Panc1 (cell line): ENCODE data around the gene HSD17B14. TPM values are rescaled to one million over a fixed set of nuclear protein-coding genes. Genes with fewer than 3 reads are reported as not detected.

ENCODE experiments used
- ATAC-seq: fragments of 200-7000 bp; cut with Tn5 transposase; 2 replicates; pipeline ENCODE4 v1.9.1; 2020; ENCODE audit warnings: mild to moderate bottlenecking, moderate library complexity
- BruUV-seq: library from RNA; stranded (reverse); fragments of 400-500 nt; replicated peaks from 2 replicates; lab custom pipeline; 2021; lab: Mats Ljungman, UMichigan
- CTCF ChIA-PET: fragments of 300-600 bp; sonication (Branson Sonifier 250); formaldehyde crosslinking; loops from one replicate; lab custom pipeline; 2022; ENCODE audit warnings: antibody characterized with exemption; lab: Charles Lee
- POLR2A ChIA-PET: fragments of 300-600 bp; sonication (Branson Sonifier 250); formaldehyde crosslinking; loops from one replicate; lab custom pipeline; 2022; ENCODE audit warnings: antibody characterized with exemption; lab: Charles Lee
- DNase-seq: peaks from one replicate; pipeline ENCODE4 v3.0.0-alpha.2; 2010; ENCODE audit warnings: low read depth, low spot score
- H3K27ac ChIP-seq: 2 replicates; pipeline ENCODE4 v1.5.1; 2011; ENCODE audit warnings: mild to moderate bottlenecking, low read length, inconsistent platforms
- H3K27me3 ChIP-seq: fragments of 200-500 bp; sonication (Bioruptor generic); 2 replicates; pipeline ENCODE4 v1.6.0; 2014; ENCODE audit warnings: low read length, inconsistent platforms; ENCODE audit not compliant: control insufficient read depth, insufficient read depth
- H3K36me3 ChIP-seq: fragments of 200-500 bp; sonication (Bioruptor generic); 2 replicates; pipeline ENCODE4 v1.5.1; 2014; ENCODE audit warnings: inconsistent platforms, mild to moderate bottlenecking, low read length, moderate library complexity; ENCODE audit not compliant: control insufficient read depth, insufficient read depth
- H3K4me1 ChIP-seq: 2 replicates; pipeline ENCODE4 v1.5.1; 2011; ENCODE audit warnings: inconsistent platforms, mild to moderate bottlenecking, low read length, moderate library complexity; ENCODE audit not compliant: control insufficient read depth, insufficient read depth
- H3K4me3 ChIP-seq, 2 experiments: 2 replicates each; pipeline ENCODE4 v1.5.1; 2011 to 2012; ENCODE audit warnings: low read depth in 2 of 2, low read length in 2 of 2, mild to moderate bottlenecking in 2 of 2, inconsistent platforms in 1 of 2, moderate library complexity in 1 of 2
- H3K9me3 ChIP-seq: fragments of 200-500 bp; sonication (Bioruptor generic); 2 replicates; pipeline ENCODE4 v1.5.1; 2014; ENCODE audit warnings: low read depth, mild to moderate bottlenecking, inconsistent platforms, low read length, moderate library complexity; ENCODE audit not compliant: control insufficient read depth, insufficient read depth
- POLR2AphosphoS5 ChIP-seq: IDR thresholded peaks from 2 replicates; pipeline ENCODE4 v1.6.1; 2012; ENCODE audit warnings: mild to moderate bottlenecking, low read depth, low read length, moderate library complexity
- SIN3A ChIP-seq: IDR thresholded peaks from 2 replicates; pipeline ENCODE4 v1.6.1; 2012; ENCODE audit warnings: low read depth, mild to moderate bottlenecking, low read length, moderate library complexity, borderline replicate concordance; ENCODE audit not compliant: insufficient read depth
- TCF7L2 ChIP-seq: IDR thresholded peaks from 2 replicates; pipeline ENCODE4 v1.6.1; 2011; ENCODE audit warnings: mild to moderate bottlenecking, low read depth, low read length, inconsistent platforms
- in situ Hi-C: cut with HindIII; loops from 2 replicates; pipeline ENCODE4 v1.10.0; 2016; ENCODE audit warnings: low sequenced_read_pairs, low pct_unique_long_range_greater_than_20kb
- intact Hi-C: fragments of 100-400 bp; cut with micrococcal nuclease; formaldehyde crosslinking; loops from one replicate; pipeline ENCODE4 v1.10.0; 2022; ENCODE audit not compliant: unreplicated experiment
- total RNA-seq: library from RNA; stranded (reverse); gene quantifications from one replicate; pipeline ENCODE4 v1.2.1, GENCODE V29; 2021; ENCODE audit not compliant: unreplicated experiment
- TF ChIP-seq, protein P1 (sequence below): fragments of 450-650 bp; IDR thresholded peaks from 2 replicates; pipeline ENCODE4 v1.5.1; 2017; ENCODE audit warnings: mild to moderate bottlenecking
- TF ChIP-seq, protein P2 (sequence below), 2 experiments: IDR thresholded peaks; 2 replicates each; pipeline ENCODE4 v1.6.1; 2011 to 2012; ENCODE audit warnings: low read depth in 2 of 2, control low read depth in 1 of 2, low read length in 1 of 2, mild to moderate bottlenecking in 1 of 2, moderate library complexity in 1 of 2; ENCODE audit not compliant: insufficient read depth in 1 of 2

HSD17B14 gene
- total RNA-seq, 1 experiment from 2014 or later, result 20.8 TPM

DNA sequence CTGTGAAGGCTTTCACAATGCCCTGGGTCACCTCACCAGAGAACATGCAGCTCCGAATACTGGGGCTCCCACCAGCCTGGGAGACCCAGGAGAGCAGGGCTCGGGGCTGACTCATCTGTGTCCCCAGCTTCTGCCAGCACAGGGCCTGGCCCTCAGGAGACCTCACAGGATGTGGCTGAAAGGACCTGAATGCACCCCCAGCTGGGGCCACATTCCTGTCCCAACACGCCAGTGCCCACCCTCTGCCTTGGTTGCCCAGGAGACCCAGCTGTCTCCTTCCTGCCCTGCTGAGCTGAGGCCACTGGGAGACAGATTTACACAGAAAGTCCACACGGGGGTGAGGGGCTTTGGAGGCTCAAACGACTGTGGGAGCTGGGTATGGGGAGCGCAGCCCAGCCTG is 37.4 kb downstream of the HSD17B14 start:
- no peaks in the 10 kb centered on the region for H3K36me3 ChIP-seq
- TF ChIP-seq SIN3A, result no peak
- TF ChIP-seq TCF7L2, result no peak
- TF ChIP-seq, protein P1, sequence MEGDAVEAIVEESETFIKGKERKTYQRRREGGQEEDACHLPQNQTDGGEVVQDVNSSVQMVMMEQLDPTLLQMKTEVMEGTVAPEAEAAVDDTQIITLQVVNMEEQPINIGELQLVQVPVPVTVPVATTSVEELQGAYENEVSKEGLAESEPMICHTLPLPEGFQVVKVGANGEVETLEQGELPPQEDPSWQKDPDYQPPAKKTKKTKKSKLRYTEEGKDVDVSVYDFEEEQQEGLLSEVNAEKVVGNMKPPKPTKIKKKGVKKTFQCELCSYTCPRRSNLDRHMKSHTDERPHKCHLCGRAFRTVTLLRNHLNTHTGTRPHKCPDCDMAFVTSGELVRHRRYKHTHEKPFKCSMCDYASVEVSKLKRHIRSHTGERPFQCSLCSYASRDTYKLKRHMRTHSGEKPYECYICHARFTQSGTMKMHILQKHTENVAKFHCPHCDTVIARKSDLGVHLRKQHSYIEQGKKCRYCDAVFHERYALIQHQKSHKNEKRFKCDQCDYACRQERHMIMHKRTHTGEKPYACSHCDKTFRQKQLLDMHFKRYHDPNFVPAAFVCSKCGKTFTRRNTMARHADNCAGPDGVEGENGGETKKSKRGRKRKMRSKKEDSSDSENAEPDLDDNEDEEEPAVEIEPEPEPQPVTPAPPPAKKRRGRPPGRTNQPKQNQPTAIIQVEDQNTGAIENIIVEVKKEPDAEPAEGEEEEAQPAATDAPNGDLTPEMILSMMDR, result no peak
- TF ChIP-seq POLR2AphosphoS5, result no peak
- in situ Hi-C loops (no loop called here), intact Hi-C loops (no loop called here)
- no peaks in the 10 kb centered on the region for H3K9me3 ChIP-seq
- DNase-seq (no peak), ATAC-seq (no peak)
- no peaks in the 10 kb centered on the region for H3K4me1 ChIP-seq
- H3K4me3 ChIP-seq, result no peak overlapping the region
- CTCF ChIA-PET, result no interaction called here
- H3K27me3 ChIP-seq, result no peaks in the 10 kb centered on the region
- BruUV-seq, result no TSS peak
- POLR2A ChIA-PET, result no interaction called here
- no peak overlapping the region for H3K27ac ChIP-seq

DNA sequence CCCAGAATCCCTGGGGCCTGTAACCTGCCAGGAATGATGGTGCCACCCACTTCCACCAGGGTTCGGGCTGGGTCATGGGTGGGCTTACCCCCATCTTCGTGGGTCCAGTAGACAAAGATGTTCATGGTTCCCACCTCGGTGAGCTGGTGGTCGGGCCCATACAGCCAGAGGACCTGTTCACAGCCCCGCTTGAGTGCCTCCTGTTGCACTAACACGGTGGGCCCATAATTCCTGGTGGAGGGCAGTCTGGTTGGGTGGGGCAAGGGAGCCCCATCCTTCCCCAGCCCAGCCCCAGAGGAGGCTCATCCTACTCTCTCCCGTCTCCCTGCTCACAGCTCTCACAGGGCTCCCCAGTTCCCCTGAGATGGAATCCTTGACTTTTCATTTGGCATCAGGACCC is 39.2 kb downstream of the HSD17B14 start:
- no peak overlapping the region for H3K27ac ChIP-seq
- ChIA-PET POLR2A (no interaction called here), CTCF (no interaction called here)
- no peak for TF ChIP-seq POLR2AphosphoS5
- TF ChIP-seq, protein P2, sequence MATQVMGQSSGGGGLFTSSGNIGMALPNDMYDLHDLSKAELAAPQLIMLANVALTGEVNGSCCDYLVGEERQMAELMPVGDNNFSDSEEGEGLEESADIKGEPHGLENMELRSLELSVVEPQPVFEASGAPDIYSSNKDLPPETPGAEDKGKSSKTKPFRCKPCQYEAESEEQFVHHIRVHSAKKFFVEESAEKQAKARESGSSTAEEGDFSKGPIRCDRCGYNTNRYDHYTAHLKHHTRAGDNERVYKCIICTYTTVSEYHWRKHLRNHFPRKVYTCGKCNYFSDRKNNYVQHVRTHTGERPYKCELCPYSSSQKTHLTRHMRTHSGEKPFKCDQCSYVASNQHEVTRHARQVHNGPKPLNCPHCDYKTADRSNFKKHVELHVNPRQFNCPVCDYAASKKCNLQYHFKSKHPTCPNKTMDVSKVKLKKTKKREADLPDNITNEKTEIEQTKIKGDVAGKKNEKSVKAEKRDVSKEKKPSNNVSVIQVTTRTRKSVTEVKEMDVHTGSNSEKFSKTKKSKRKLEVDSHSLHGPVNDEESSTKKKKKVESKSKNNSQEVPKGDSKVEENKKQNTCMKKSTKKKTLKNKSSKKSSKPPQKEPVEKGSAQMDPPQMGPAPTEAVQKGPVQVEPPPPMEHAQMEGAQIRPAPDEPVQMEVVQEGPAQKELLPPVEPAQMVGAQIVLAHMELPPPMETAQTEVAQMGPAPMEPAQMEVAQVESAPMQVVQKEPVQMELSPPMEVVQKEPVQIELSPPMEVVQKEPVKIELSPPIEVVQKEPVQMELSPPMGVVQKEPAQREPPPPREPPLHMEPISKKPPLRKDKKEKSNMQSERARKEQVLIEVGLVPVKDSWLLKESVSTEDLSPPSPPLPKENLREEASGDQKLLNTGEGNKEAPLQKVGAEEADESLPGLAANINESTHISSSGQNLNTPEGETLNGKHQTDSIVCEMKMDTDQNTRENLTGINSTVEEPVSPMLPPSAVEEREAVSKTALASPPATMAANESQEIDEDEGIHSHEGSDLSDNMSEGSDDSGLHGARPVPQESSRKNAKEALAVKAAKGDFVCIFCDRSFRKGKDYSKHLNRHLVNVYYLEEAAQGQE (IDR thresholded peaks at IDR 0.05; ENCODE audit: insufficient read depth in 1 of 2, low read depth in 2 of 2, low read length in 1 of 2), result no peak
- TF ChIP-seq, protein P1, result no peak
- TF ChIP-seq SIN3A, result no peak
- no peak for TF ChIP-seq TCF7L2
- no peak overlapping the region for H3K4me3 ChIP-seq
- no peaks in the 10 kb centered on the region for H3K9me3 ChIP-seq
- in situ Hi-C loops (no loop called here), intact Hi-C loops (no loop called here)
- ATAC-seq (no peak), DNase-seq (no peak)
- no peaks in the 10 kb centered on the region for H3K4me1 ChIP-seq
- no peaks in the 10 kb centered on the region for H3K27me3 ChIP-seq
- no TSS peak for BruUV-seq
- H3K36me3 ChIP-seq, result no peaks in the 10 kb centered on the region
